ENCODE results near the gene IRS1.

IRS1 gene

DNA sequence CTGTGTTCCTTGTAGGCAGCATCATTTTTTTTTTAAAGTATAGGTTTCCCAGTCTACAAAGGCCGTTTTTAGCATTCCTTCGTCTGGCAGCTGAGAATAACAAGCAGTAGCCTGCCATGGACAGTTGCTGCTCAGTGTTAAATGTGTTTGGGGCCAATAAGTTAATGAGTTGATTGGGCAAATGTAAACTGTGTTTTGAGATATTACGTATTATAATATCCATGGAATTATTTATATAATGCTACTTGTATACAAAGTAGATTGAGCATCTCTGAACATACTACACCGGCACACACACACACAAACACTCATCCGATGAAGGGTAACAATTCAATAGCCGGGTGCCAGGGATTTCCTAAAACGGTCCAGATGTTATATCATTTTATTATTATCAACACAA, 97.2 kb downstream of the IRS1 start:
- TF ChIP-seq, protein P1, sequence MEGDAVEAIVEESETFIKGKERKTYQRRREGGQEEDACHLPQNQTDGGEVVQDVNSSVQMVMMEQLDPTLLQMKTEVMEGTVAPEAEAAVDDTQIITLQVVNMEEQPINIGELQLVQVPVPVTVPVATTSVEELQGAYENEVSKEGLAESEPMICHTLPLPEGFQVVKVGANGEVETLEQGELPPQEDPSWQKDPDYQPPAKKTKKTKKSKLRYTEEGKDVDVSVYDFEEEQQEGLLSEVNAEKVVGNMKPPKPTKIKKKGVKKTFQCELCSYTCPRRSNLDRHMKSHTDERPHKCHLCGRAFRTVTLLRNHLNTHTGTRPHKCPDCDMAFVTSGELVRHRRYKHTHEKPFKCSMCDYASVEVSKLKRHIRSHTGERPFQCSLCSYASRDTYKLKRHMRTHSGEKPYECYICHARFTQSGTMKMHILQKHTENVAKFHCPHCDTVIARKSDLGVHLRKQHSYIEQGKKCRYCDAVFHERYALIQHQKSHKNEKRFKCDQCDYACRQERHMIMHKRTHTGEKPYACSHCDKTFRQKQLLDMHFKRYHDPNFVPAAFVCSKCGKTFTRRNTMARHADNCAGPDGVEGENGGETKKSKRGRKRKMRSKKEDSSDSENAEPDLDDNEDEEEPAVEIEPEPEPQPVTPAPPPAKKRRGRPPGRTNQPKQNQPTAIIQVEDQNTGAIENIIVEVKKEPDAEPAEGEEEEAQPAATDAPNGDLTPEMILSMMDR (IDR thresholded peaks at IDR 0.05; ENCODE audit: borderline replicate concordance, insufficient read depth, low read depth, low read length) = no peak
- H3K4me3 ChIP-seq (ENCODE audit: low read depth, low read length) = no peak overlapping the region

DNA sequence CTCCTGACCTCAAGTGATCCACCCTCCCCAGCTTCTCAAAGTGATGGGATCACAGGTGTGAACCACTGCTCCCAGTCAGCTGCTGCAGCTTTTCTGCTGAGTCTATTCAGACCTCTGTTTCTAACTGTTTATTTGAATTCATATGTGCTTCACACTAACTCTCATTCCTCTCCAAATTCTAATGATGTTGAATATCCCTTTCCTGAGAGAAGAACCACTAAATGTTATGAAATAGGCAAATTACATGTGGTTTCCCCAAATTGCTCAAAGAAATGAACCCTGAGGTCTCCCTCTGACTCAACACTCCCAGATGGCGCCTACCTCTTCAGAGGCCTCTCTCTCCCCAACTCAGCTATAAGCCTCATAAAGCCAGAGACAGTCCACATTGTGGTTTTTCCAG, 98.6 kb downstream of the IRS1 start:
- TF ChIP-seq, protein P1 (IDR thresholded peaks at IDR 0.05; ENCODE audit: borderline replicate concordance, insufficient read depth, low read depth, low read length) = no peak
- H3K4me3 ChIP-seq (ENCODE audit: low read depth, low read length) = no peak overlapping the region

DNA sequence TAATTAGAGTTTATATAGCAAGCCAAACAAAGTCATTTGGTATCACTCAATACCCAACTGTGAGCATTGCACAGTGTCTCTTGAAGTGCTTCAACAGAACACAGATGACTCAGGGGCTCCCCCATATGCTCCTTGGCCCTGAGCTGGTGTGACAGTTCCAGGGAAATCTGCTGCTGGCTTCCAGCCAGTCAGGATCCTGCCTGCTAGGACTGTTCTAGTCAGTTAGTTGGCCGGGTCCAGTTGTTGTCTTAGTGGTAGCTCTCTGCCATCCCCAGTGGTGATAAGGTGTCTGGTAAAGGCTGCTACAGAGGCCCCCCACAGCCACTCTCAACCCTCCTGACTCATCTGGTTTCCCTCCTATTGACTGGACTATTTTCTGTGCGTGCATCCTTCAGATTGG, 100.3 kb downstream of the IRS1 start:
- TF ChIP-seq, protein P1 (IDR thresholded peaks at IDR 0.05; ENCODE audit: borderline replicate concordance, insufficient read depth, low read depth, low read length) = no peak
- no peak overlapping the region for H3K4me3 ChIP-seq (ENCODE audit: low read depth, low read length)

DNA sequence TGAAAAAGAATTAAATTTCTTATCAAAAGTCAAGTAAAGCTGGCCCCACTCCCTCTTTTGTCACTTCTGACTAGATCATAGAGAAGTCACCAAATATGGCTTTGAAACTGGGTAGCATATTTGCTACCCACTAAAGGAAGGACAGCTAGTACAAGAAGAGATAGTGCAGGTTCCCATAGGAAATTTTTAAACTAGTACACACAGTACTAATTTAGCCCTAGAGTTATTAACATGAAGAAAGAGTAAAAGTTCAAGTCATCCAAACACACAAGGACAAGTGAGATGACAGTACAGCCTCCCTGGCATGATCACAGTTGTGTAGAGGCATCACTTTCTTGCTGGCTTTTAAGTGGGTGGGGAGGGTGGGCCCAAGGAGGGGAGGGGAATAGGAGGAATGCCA, 100.9 kb downstream of the IRS1 start:
- TF ChIP-seq, protein P1 (IDR thresholded peaks at IDR 0.05; ENCODE audit: borderline replicate concordance, insufficient read depth, low read depth, low read length) = no peak
- H3K4me3 ChIP-seq (ENCODE audit: low read depth, low read length) = no peak overlapping the region

DNA sequence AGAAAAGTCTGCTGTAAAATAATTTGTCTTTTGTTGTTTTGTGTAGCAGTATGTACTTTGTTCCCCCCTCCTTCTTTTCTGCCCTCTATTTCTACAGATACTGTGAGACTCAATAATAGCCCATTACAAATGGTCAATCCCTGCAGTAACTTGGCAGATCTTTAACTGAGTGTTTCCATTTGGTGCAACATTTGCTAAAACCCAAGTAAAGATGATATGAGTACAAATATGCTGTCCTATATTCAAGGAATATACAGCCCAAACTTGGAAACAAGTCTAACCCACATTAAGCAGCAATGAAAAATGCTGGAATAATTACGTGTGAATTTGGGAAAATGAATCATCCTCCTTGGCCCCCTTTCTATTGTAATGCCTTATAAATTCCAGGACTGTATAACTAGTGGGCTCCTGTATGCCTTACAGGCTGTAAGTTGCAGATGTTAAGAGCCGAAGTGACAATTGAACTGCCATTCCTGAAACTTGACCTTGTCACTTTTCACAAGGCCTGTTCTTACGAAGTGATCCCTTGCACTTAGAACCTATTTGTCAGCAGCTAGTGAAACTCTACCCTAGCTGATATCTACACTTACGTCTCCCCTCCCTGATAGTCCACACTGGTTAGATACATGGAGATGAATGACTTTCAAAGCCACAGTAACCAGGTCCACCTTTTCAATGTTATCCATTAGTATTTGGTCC, 104.9 kb downstream of the IRS1 start:
- H3K4me3 ChIP-seq (ENCODE audit: low read depth, low read length) = no peak overlapping the region
- TF ChIP-seq, protein P1 (IDR thresholded peaks at IDR 0.05; ENCODE audit: borderline replicate concordance, insufficient read depth, low read depth, low read length) = no peak

DNA sequence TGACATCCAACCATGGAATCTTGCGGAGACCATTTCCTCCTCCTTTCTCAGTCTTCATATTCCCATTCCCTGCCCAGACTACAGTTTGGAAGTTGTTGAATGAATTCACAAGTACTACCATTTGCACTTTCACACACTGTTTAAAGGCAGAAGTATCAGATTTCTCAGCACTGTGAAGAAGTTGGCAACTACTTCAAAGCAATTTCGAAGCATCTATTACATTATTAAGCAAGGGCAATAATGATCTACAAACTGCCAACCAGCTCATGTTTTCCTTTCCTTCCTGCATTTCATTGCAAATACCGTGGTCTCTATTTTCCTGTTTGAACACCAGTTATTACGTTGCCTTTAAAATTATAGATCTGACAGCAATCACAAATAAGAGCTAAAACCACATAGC, 105.5 kb downstream of the IRS1 start:
- no peak overlapping the region for H3K4me3 ChIP-seq (ENCODE audit: low read depth, low read length)
- TF ChIP-seq, protein P1 (IDR thresholded peaks at IDR 0.05; ENCODE audit: borderline replicate concordance, insufficient read depth, low read depth, low read length) = no peak

DNA sequence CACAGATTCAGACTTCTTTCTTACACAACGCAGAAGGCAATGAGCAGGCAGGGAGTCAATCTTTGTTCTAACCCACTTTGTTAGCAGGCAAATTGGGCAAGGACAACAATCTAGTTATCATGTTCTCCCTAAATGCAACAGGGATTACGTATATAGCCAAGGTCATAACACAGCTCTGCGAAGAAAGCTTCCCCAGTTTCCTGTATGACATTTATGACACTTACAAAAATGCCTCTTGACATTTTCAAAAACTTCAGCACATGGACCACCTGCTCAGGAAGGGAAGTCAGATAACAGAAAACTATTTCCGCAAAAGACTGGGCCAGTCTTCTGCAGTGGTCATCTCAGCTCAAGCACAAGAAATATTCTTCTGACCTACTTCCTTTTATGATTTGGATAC, 106.1 kb downstream of the IRS1 start:
- TF ChIP-seq, protein P1 (IDR thresholded peaks at IDR 0.05; ENCODE audit: borderline replicate concordance, insufficient read depth, low read depth, low read length) = no peak
- H3K4me3 ChIP-seq (ENCODE audit: low read depth, low read length) = no peak overlapping the region
